Activated T-helper 1 cell treated with anti-CD3 and anti-CD28 coated beads, Interleukin-12 subunit alpha, Interleukin-12 subunit beta, Interleukin-2, Interleukin-4 antibody, amounts not matched to agents 30 ng/mL and 10 ng/mL and 1 ng/mL, durations not matched to agents 14 hours and 24 hours and 36 hours (primary cell): ENCODE measurements around the gene RBMX2. TPM values are rescaled to one million over a fixed set of nuclear protein-coding genes. Genes with fewer than 3 reads are reported as not detected.
"Not testable (repeated sequence)": the region's sequence is repeated elsewhere in the genome, so short reads cannot be mapped to it uniquely, and the experiment has no call there.

ENCODE experiments used
- DNase-seq: peaks from one replicate; pipeline ENCODE4 v3.0.0; 2021; ENCODE audit warnings: low spot score
- H3K27ac Mint-ChIP-seq: one replicate; pipeline ENCODE4 v1.8.0; 2021; ENCODE audit warnings: mild to moderate bottlenecking, mixed read lengths
- H3K27me3 Mint-ChIP-seq: one replicate; pipeline ENCODE4 v1.8.0; 2022; ENCODE audit warnings: mild to moderate bottlenecking, moderate library complexity, mixed read lengths; ENCODE audit not compliant: insufficient read depth
- H3K36me3 Mint-ChIP-seq: one replicate; pipeline ENCODE4 v1.8.0; 2021; ENCODE audit warnings: low read depth, mixed read lengths
- H3K4me1 Mint-ChIP-seq: one replicate; pipeline ENCODE4 v1.8.0; 2021; ENCODE audit warnings: low read depth, mixed read lengths
- H3K4me3 Mint-ChIP-seq: one replicate; pipeline ENCODE4 v1.8.0; 2021; ENCODE audit warnings: mild to moderate bottlenecking, moderate library complexity, mixed read lengths
- H3K9me3 Mint-ChIP-seq: one replicate; pipeline ENCODE4 v1.8.0; 2021; ENCODE audit warnings: mixed read lengths
- intact Hi-C: fragments of 100-400 bp; cut with micrococcal nuclease; formaldehyde crosslinking; loops from one replicate; pipeline ENCODE4 v1.15.1; 2024
- total RNA-seq: library from RNA; stranded (reverse); gene quantifications from 2 replicates; pipeline ENCODE4 v1.2.3, GENCODE V29; 2022

The RBMX2 gene
- total RNA-seq, 1 donor from 2014 or later: 26.3 TPM

DNA sequence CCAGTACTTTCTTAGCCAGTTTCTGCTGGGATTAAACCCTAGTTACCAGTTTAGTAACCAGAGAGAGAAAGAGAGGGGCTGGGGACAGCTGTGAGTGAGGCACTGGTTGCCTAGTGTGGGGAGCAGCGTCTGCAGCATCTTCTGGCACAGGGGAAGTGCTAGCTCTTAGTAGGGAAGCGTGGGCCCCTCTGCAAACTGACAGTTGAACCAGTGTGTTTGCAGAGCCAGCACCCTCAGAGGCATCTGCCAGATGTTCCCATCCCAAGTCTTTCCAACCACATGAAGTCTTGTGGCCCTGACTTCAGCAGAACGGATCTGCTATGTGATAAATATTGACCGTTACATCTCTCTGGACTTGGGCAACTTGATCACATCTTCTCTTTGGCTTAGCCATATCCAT lies 15.0 kb downstream of the RBMX2 start:
- no peak overlapping the region for H3K4me3 Mint-ChIP-seq
- H3K27me3 Mint-ChIP-seq: no peaks in the 10 kb centered on the region

GRCh38 chrX:130418066-130418465 lies 16.3 kb downstream of the RBMX2 start:
- intact Hi-C loops: no loop called here
- Mint-ChIP-seq H3K4me3 (no peak overlapping the region), H3K27ac (no peak overlapping the region), H3K36me3 (peaks cover 6% of the 10 kb centered on the region), H3K4me1 (no peaks in the 10 kb centered on the region), H3K27me3 (no peaks in the 10 kb centered on the region), H3K9me3 (no peaks in the 10 kb centered on the region)
- no peak for DNase-seq

More for the DNA sequence above, 15.0 kb downstream of the RBMX2 start:
- no peaks in the 10 kb centered on the region for H3K9me3 Mint-ChIP-seq
- H3K36me3 Mint-ChIP-seq: peaks cover 11% of the 10 kb centered on the region
- no peak for DNase-seq
- H3K4me1 Mint-ChIP-seq: no peaks in the 10 kb centered on the region
- no peak overlapping the region for H3K27ac Mint-ChIP-seq
- intact Hi-C loops: no loop called here

GRCh38 chrX:130418740-130419139 lies 17.0 kb downstream of the RBMX2 start:
- Mint-ChIP-seq H3K9me3 (no peaks in the 10 kb centered on the region), H3K27me3 (no peaks in the 10 kb centered on the region), H3K4me1 (no peaks in the 10 kb centered on the region), H3K4me3 (no peak overlapping the region), H3K36me3 (peaks cover 6% of the 10 kb centered on the region), H3K27ac (no peak overlapping the region)
- DNase-seq: no peak
- intact Hi-C loops: no loop called here

DNA sequence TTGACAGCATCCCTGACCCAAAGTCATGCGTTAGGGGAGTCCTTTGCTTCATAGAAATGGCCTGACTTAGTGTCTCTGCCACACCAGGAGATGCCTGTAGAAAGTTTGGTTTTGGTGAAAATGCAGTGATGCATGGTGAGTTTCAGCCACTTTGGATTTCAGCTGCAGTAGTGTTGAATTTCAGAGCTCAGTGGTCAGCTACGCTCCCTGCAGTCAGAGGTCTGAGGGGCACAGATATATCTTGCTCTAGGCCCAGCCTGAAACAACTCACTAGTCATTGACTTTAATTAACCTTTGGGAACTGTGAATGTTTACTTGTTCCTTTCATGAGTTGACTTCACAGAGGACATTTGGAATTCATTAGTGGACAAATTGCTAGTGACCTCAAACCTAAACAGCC lies 17.5 kb downstream of the RBMX2 start:
- Mint-ChIP-seq H3K27ac (no peak overlapping the region), H3K36me3 (peaks cover 4% of the 10 kb centered on the region), H3K4me1 (no peaks in the 10 kb centered on the region), H3K9me3 (no peaks in the 10 kb centered on the region), H3K4me3 (no peak overlapping the region), H3K27me3 (no peaks in the 10 kb centered on the region)
- intact Hi-C loops: no loop called here
- DNase-seq: no peak

DNA sequence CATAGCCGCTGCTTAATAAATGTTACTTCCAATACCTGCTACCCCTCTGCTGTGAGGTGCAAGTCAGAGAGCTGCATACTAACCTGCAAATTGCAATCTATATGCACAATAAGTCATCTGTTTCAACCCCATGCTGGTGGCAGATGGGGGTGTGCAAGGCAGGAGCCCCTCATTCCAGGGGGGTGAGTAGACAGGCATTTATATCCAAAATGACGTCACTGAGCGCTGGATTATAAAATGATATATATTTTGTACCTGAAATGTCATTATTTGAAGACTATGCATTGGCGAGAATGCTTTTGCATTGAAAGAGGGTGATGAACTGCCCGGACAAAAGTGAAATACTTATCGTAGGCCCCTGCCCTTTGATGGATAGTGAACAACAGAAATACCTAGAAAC lies 24.7 kb downstream of the RBMX2 start:
- intact Hi-C loops: no loop called here
- DNase-seq: no peak
- H3K9me3 Mint-ChIP-seq: no peaks in the 10 kb centered on the region
- H3K27me3 Mint-ChIP-seq: no peaks in the 10 kb centered on the region
- no peaks in the 10 kb centered on the region for H3K36me3 Mint-ChIP-seq
- no peaks in the 10 kb centered on the region for H3K4me1 Mint-ChIP-seq
- H3K27ac Mint-ChIP-seq: no peak overlapping the region
- H3K4me3 Mint-ChIP-seq: no peak overlapping the region

DNA sequence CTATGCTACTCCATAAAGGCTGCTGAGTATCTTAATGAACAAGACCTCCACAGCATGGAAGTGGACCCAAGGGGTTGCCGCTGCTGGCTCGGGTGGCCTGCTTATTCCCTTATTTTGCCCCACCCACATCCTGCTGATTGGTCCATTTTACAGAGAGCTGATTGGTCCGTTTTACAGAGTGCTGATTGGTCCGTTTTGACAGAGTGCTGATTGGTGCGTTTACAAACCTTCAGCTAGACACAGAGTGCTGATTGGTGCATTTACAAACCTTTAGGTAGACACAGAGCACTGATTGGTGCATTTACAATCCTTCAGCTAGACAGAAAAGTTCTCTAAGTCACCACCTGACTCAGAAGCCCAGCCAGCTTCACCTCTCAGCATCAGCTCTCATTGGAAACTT lies 27.4 kb downstream of the RBMX2 start:
- H3K4me3 Mint-ChIP-seq, H3K27me3 Mint-ChIP-seq, intact Hi-C loops, DNase-seq, H3K4me1 Mint-ChIP-seq, H3K9me3 Mint-ChIP-seq, H3K36me3 Mint-ChIP-seq, H3K27ac Mint-ChIP-seq: not testable (repeated sequence)

- no peak for DNase-seq
- H3K4me1 Mint-ChIP-seq: no peaks in the 10 kb centered on the region
- intact Hi-C loops: no loop called here
Observed at GRCh38 chrX:130435937-130436336, 34.1 kb downstream of the RBMX2 start.

GRCh38 chrX:130437996-130438395 lies 36.2 kb downstream of the RBMX2 start:
- not testable (repeated sequence) for H3K4me3 Mint-ChIP-seq, H3K27me3 Mint-ChIP-seq

More at GRCh38 chrX:130435937-130436336, 34.1 kb downstream of the RBMX2 start:
- Mint-ChIP-seq H3K36me3 (no peaks in the 10 kb centered on the region), H3K27ac (no peak overlapping the region), H3K9me3 (no peaks in the 10 kb centered on the region), H3K27me3 (peaks cover 2% of the 10 kb centered on the region), H3K4me3 (no peak overlapping the region)

GRCh38 chrX:130443875-130444274 lies 42.1 kb downstream of the RBMX2 start:
- Mint-ChIP-seq H3K27ac (no peak overlapping the region), H3K27me3 (no peaks in the 10 kb centered on the region), H3K9me3 (no peaks in the 10 kb centered on the region), H3K4me3 (no peak overlapping the region), H3K36me3 (no peaks in the 10 kb centered on the region), H3K4me1 (no peaks in the 10 kb centered on the region)
- intact Hi-C loops: no loop called here
- DNase-seq: no peak

More at GRCh38 chrX:130437996-130438395, 36.2 kb downstream of the RBMX2 start:
- H3K4me1 Mint-ChIP-seq, H3K9me3 Mint-ChIP-seq, DNase-seq, H3K36me3 Mint-ChIP-seq, intact Hi-C loops, H3K27ac Mint-ChIP-seq: not testable (repeated sequence)

DNA sequence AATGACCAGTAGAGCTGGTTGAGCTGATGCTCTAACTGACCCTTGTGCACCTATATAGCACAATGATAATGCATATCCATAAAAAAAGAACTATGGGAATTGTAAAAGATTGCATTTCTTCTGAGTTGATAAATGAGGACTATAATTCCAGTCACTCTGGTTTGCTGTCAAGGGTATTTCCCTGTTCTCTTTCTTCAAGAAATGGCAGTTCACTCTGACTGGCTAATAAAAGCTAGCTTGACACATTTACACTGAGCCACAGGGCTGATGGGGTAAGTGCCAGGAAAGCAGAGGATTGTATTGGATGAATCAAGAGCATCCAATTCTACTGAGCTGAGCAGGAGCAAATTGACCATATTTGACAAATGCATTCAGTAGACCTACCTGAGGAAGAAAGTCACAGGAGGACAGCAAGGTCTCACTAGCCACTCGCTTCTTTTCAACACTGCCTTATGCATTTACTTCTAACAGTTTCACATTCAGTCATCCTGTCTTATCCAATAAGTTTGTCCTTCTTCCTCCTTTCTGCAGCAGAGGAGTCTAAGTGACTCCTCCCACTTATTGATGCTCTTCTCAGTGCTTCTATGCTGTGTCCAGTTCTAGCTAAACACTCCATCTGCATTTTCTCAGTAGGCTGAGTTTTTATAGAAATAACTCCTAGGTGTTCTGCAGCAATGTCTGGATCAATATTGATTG lies 43.0 kb downstream of the RBMX2 start:
- Mint-ChIP-seq H3K27ac (no peak overlapping the region), H3K4me1 (no peaks in the 10 kb centered on the region), H3K27me3 (no peaks in the 10 kb centered on the region), H3K36me3 (no peaks in the 10 kb centered on the region), H3K9me3 (no peaks in the 10 kb centered on the region), H3K4me3 (no peak overlapping the region)
- intact Hi-C loops: no loop called here
- DNase-seq: no peak

DNA sequence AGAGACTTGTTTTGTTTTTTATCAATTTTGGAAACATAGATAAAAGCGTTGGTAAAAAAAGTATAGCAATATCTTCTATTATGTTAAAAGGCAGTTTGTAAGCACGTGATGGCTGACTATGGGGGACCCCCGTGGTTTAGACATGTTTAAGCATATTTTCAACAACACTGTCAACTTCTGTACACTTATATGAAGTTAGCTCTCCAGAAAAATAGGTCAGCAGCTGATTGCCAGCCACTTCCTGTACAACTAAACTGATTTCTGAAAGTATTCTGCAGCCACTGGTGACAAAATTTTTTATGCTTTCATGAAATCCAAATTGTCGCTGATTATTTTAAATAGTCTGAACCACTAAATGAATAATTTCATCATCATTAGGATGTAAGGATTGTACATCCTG lies 45.2 kb downstream of the RBMX2 start:
- Mint-ChIP-seq H3K9me3 (no peaks in the 10 kb centered on the region), H3K36me3 (no peaks in the 10 kb centered on the region), H3K4me3 (no peak overlapping the region), H3K27me3 (no peaks in the 10 kb centered on the region), H3K4me1 (no peaks in the 10 kb centered on the region), H3K27ac (no peak overlapping the region)
- intact Hi-C loops: no loop called here
- DNase-seq: no peak

Other genes starting within 250 kb of the RBMX2 start
- 46.0 and 50.2 TPM in 2 replicates for gene AIFM1, start 236.1 kb upstream of the RBMX2 start, total RNA-seq
- 20.5 and 21.5 TPM in 2 replicates for gene RAB33A, start 230.0 kb upstream of the RBMX2 start, total RNA-seq
- 7.4 and 7.6 TPM in 2 replicates for gene ZNF280C, start 133.1 kb upstream of the RBMX2 start, total RNA-seq
- 8.1 and 10.5 TPM in 2 replicates for gene SLC25A14, start 62.1 kb upstream of the RBMX2 start, total RNA-seq
- gene GPR119, start 16.3 kb upstream of the RBMX2 start, total RNA-seq: not detected in 2 replicates